GM11168 (cell line): ENCODE data around the gene LGALS9C.
"Not testable (repeated sequence)": the region's sequence is repeated elsewhere in the genome, so short reads cannot be mapped to it uniquely, and the experiment has no call there.

ENCODE experiments used
- in situ Hi-C: fragments of 300-500 bp; cut with MboI; formaldehyde crosslinking; loops from one replicate; pipeline ENCODE4 v1.12.0; 2022; ENCODE audit warnings: low sequenced_read_pairs; ENCODE audit not compliant: unreplicated experiment

Gene LGALS9C

DNA sequence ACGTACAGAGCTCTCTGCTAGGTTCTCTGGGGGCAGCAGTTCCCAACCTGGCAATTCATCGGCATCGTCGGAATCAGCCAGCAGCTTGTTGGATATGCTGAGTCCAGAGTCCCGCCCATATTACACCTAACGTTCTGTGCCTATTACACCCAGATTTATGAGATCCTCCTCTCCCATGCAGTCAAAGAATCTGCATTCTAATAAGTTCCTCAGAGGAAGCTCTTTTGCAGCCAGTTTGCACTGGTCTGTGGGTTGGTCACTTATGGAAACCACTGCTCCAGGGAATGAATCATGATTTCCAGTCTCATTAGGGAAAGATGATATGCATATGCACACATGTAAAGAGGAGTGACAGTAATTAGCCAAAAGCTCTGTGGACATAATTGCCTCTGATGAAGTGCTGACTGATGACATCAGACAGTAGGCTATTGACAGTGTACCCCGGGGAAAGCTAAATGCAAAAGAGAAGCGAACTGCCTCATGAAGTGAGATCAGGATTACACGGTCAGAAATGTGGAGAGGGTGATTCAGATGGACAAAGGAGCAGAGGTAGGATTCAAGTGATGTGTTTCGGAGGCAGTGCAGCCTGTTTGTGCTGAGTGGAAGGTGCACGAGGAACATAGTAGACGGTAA is 49.7 kb downstream of the LGALS9C start:
- in situ Hi-C loops, result not testable (repeated sequence)

DNA sequence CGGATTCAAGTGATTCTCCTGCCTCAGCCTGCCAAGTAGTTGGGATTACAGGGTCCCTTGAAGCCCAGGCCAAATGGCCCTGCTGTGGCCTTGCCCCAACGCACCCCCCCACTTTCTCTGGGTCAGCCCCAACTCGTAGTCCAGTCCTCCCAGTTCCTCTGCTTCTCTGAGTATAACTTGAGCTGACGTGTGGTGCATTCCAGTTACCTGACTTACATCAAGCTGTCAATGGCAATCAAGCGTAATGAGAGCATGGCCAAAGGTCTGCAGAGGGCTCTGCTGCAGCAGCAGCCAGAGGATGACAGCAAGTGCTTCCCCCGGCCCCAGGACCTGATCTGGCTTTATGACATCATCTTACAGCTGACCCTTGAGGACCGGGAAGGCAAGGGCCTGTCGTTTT is 50.8 kb downstream of the LGALS9C start:
- in situ Hi-C loops, result not testable (repeated sequence)

DNA sequence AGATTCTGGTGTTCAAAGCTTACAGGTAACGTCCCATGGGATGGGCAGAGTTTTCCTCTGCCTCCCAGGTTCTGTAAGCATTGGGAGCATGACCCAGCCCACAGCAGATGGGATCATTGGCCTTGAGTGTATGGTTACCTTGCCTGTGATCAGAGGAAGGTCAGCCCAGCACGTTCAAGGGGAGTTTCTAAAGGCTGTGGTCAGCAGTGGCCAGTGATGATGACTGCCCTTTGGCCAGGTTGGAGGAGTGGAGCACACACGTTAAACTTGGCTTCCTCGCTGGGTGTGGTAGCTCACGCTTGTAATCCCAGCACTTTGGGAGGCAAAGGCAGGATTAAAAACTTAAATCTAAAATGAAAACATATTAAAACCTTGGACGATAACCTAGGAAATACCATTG is 51.8 kb downstream of the LGALS9C start:
- in situ Hi-C loops, result not testable (repeated sequence)

DNA sequence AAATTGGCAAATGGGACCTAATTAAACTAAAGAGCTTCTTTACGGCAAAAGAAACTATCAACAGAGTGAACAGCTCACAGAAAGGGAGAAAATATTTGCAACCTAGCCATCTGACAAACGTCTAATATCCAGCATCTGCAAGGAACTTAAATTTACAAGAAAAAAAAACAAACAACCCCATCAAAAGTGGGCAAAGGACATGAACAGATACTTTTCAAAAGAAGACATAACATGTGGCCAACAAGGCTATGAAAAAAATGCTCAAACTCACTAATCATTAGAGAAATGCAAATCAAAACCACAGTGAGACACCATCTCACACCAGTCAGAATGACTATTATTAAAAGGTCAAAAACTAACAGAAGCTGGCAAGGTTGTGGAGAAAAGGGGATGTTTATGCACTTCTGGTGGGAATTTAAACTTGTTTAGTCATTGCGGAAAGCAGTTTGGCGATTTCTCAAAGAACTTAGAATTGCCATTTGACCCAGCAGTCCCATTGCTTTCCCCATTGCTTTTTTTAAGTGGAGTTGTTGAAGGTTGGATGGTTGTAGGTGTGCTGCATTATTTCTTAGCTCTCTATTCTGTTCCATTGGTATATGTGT is 52.4 kb downstream of the LGALS9C start:
- in situ Hi-C loops, result not testable (repeated sequence)

DNA sequence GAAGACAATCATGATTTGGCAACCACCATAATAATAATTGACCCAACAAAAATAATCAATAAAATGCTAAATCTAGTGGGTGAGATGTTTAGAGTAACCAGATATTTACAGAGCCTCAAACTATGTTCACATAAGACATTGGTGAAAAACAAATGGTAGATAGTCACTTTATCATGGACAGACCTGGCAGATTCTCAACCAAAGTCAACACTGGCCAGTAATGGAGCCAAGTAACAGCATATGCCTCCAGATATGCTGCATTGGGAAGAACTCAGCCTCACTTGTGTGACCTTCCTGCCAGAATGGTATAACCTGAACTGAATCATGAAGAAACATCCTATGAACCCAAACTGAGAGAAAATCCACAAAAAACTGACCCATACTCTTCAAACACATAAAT is 53.8 kb downstream of the LGALS9C start:
- in situ Hi-C loops, result not testable (repeated sequence)

DNA sequence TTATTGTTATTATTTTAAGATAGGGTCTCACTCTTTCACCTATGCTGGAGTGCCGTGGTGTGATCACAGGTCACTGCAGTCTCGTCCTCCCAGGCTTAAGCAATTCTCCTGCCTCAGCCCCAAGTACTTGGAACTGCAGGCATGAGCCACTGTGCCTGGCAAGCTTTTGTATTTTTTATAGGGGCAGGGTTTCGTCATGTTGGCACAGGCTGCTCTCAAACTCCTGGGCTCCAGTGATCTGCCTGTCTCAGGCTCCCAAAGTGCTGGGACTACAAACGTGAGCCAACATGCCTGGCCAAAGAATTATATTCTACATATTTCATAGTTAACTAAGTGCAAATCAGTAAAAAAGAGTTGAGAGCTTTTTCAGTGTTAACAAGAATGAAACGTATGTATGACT is 65.6 kb downstream of the LGALS9C start:
- in situ Hi-C loops, result not testable (repeated sequence)

DNA sequence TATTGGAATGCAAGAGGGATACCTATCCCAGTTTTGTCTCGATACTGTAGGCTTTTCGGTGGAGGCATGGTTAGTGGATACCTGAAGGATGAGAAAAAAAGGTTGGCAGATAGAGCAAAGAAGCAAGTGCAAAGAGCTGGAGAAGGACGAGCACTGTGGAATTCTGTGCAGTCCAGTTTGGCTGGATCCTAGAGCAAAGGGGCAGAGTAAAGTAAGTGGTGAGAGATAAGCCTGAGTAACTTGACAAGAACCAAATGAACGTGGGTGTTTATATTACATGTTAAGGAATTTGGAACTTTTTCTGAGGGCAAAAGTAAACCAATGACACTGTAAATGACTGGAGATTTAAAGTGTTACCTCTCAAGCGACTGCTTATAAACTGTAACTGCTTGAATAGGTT is 66.3 kb downstream of the LGALS9C start:
- in situ Hi-C loops, result not testable (repeated sequence)
